GM23338 (cell line): ENCODE measurements around the gene GOSR2. TPM values are rescaled to one million over a fixed set of nuclear protein-coding genes. Genes with fewer than 3 reads are reported as not detected.

Experiments
- ATAC-seq: fragments of 200-7000 bp; cut with Tn5 transposase; 3 replicates; pipeline ENCODE4 v1.9.1; 2020
- DNase-seq: peaks from one replicate; pipeline ENCODE4 v3.0.0-alpha.2; 2015; ENCODE audit warnings: low spot score
- H2AFZ ChIP-seq: fragments of 200-600 bp; sonication (generic); 2 replicates; pipeline ENCODE4 v1.8.0; 2016; ENCODE audit warnings: antibody characterized with exemption, mild to moderate bottlenecking, moderate library complexity
- H3F3A ChIP-seq: fragments of 200-600 bp; sonication (generic); replicated peaks from 2 replicates; pipeline ENCODE4 v1.8.0; 2017; ENCODE audit warnings: antibody characterized with exemption, mixed run types, low read depth
- H3K27ac ChIP-seq: fragments of 200-600 bp; sonication (generic); 2 replicates; pipeline ENCODE4 v1.6.1; 2016; ENCODE audit warnings: low read depth
- H3K27me3 ChIP-seq: fragments of 200-600 bp; sonication (generic); 2 replicates; pipeline ENCODE4 v1.8.0; 2016; ENCODE audit warnings: mild to moderate bottlenecking, mixed run types, moderate library complexity; ENCODE audit not compliant: insufficient read depth
- H3K36me3 ChIP-seq: fragments of 200-600 bp; sonication (generic); 2 replicates; pipeline ENCODE4 v1.8.0; 2016; ENCODE audit warnings: mild to moderate bottlenecking; ENCODE audit not compliant: insufficient read depth
- H3K4me1 ChIP-seq: fragments of 200-600 bp; sonication (generic); 2 replicates; pipeline ENCODE4 v1.8.0; 2016; ENCODE audit warnings: mild to moderate bottlenecking, moderate library complexity; ENCODE audit not compliant: insufficient read depth
- H3K4me2 ChIP-seq: fragments of 200-600 bp; sonication (generic); 2 replicates; pipeline ENCODE4 v1.7.1; 2017; ENCODE audit warnings: mixed run types
- H3K4me3 ChIP-seq: fragments of 200-600 bp; sonication (generic); 2 replicates; pipeline ENCODE4 v1.6.1; 2016; ENCODE audit warnings: mixed run types
- H3K79me2 ChIP-seq: fragments of 200-600 bp; sonication (generic); replicated peaks from 2 replicates; pipeline ENCODE4 v1.8.0; 2017; ENCODE audit warnings: mild to moderate bottlenecking; ENCODE audit not compliant: insufficient read depth
- H3K9me2 ChIP-seq: fragments of 200-600 bp; sonication (generic); 2 replicates; pipeline ENCODE4 v1.8.0; 2017; ENCODE audit not compliant: insufficient read depth
- H4K20me1 ChIP-seq: fragments of 200-600 bp; sonication (generic); replicated peaks from 2 replicates; pipeline ENCODE4 v1.8.0; 2017; ENCODE audit warnings: mild to moderate bottlenecking; ENCODE audit not compliant: insufficient read depth
- H3K27ac Mint-ChIP-seq: 2 replicates; pipeline ENCODE4 v1.8.0; 2020; ENCODE audit warnings: inconsistent platforms, mild to moderate bottlenecking, moderate library complexity, mixed read lengths
- H3K27me3 Mint-ChIP-seq: 3 replicates; pipeline ENCODE4 v1.8.0; 2022; ENCODE audit warnings: low read depth, mild to moderate bottlenecking, moderate library complexity, mixed read lengths, inconsistent platforms; ENCODE audit not compliant: insufficient read depth, poor library complexity
- H3K36me3 Mint-ChIP-seq: 3 replicates; pipeline ENCODE4 v1.8.0; 2021; ENCODE audit warnings: low read depth, mild to moderate bottlenecking, inconsistent platforms, moderate library complexity, mixed read lengths
- H3K4me1 Mint-ChIP-seq: 3 replicates; pipeline ENCODE4 v1.8.0; 2020; ENCODE audit warnings: mild to moderate bottlenecking, inconsistent platforms, mixed read lengths
- H3K4me3 Mint-ChIP-seq: 3 replicates; pipeline ENCODE4 v1.8.0; 2021; ENCODE audit warnings: moderate library complexity, mild to moderate bottlenecking, inconsistent platforms, mixed read lengths
- H3K9me3 Mint-ChIP-seq: 3 replicates; pipeline ENCODE4 v1.8.0; 2020; ENCODE audit warnings: moderate library complexity, mild to moderate bottlenecking, inconsistent platforms, mixed read lengths
- ETS1 ChIP-seq: IDR thresholded peaks from 2 replicates; pipeline ENCODE4 v1.6.1; 2016; ENCODE audit warnings: antibody characterized with exemption
- EZH2phosphoT487 ChIP-seq: fragments of 200-600 bp; sonication (generic); IDR thresholded peaks from one replicate; pipeline ENCODE4 v1.8.1; 2018; ENCODE audit warnings: antibody characterized with exemption; ENCODE audit not compliant: unreplicated experiment
- NANOG ChIP-seq: IDR thresholded peaks from 2 replicates; pipeline ENCODE4 v1.6.1; 2016; ENCODE audit warnings: antibody characterized with exemption, borderline replicate concordance
- REST ChIP-seq: IDR thresholded peaks from one replicate; pipeline ENCODE4 v1.6.1; 2018; ENCODE audit warnings: antibody characterized with exemption; ENCODE audit not compliant: unreplicated experiment
- STAT1 ChIP-seq: IDR thresholded peaks from one replicate; pipeline ENCODE4 v1.6.1; 2016; ENCODE audit warnings: antibody characterized with exemption; ENCODE audit not compliant: unreplicated experiment
- ZNF114 ChIP-seq: fragments of 250-450 bp; sonication (Bioruptor Pico); IDR thresholded peaks from 2 replicates; pipeline ENCODE4 v1.5.0; 2020; ENCODE audit warnings: mild to moderate bottlenecking, moderate library complexity
- ZNF462 ChIP-seq: fragments of 250-450 bp; sonication (Bioruptor Pico); IDR thresholded peaks from 2 replicates; pipeline ENCODE4 v1.5.0; 2020; ENCODE audit warnings: mild to moderate bottlenecking, moderate library complexity
- polyA plus RNA-seq: library from polyadenylated mRNA; unstranded; fragments of >200 nt; fragmentation: Nextera tagmentation; extraction: Ambion mirVana; gene quantifications from 2 replicates; pipeline ENCODE4 v1.2.1, GENCODE V29; 2016
- total RNA-seq: library from RNA; depleted of rRNA; stranded (reverse); fragments of >200 nt; shearing (Covaris generic); gene quantifications from 2 replicates; pipeline ENCODE4 v1.2.3, GENCODE V29; 2014

Gene GOSR2
- total and polyA plus RNA-seq, 2 experiments from 2014 or later: 33.2 to 36.2 TPM

GRCh38 chr17:46898860-46899259 lies 24.1 kb upstream of the GOSR2 start:
- Histone ChIP-seq H4K20me1 (no peaks in the 10 kb centered on the region), H2AFZ (no peak overlapping the region), H3K4me1 (peaks cover 8% of the 10 kb centered on the region), H3K9me2 (0 out of 2 replicates have a peak, but pooled peaks cover 7% of the 10 kb centered on the region), H3K4me2 (no peak overlapping the region), H3K36me3 (no peaks in the 10 kb centered on the region), H3K79me2 (no peaks in the 10 kb centered on the region), H3K27me3 (no peaks in the 10 kb centered on the region), H3K4me3 (no peak overlapping the region), H3F3A (no peaks in the 10 kb centered on the region), H3K27ac (no peak overlapping the region)
- Mint-ChIP-seq H3K4me1 (peaks cover 7% of the 10 kb centered on the region; the same call in 2 of the 3 replicates), H3K27me3 (peaks cover 3% of the 10 kb centered on the region), H3K36me3 (no peaks in the 10 kb centered on the region), H3K4me3 (no peak overlapping the region), H3K9me3 (peaks cover 12% of the 10 kb centered on the region; the same call in 2 of the 3 replicates), H3K27ac (no peak overlapping the region)
- TF ChIP-seq NANOG (no peak), EZH2phosphoT487 (no peak), REST (no peak), STAT1 (no peak), ETS1 (no peak), ZNF462 (CRISPR knock-in tag) (no peak), ZNF114 (CRISPR knock-in tag) (no peak)
- DNase-seq (no peak), ATAC-seq (no peak)
